HG02840 (cell line): ENCODE measurements around the gene SNAP47.
A peak's percentile ranks its signal among the peaks of the same experiment; 100 is the strongest.

Source experiments
- ATAC-seq: cut with Tn5 transposase; IDR thresholded peaks from one replicate; pipeline ENCODE4 v1.9.1; 2021; ENCODE audit warnings: mild to moderate bottlenecking, moderate library complexity, moderate number of reproducible peaks; ENCODE audit not compliant: unreplicated experiment, low FRiP score

SNAP47 gene

GRCh38 chr1:227731696-227732585 lies 3.3 kb upstream of the SNAP47 start:
- ATAC-seq = no peak

GRCh38 chr1:227732586-227733308 lies 2.5 kb upstream of the SNAP47 start:
- no peak for ATAC-seq

- no peak for ATAC-seq
Observed at GRCh38 chr1:227733309-227733705, 1.9 kb upstream of the SNAP47 start.

GRCh38 chr1:227733751-227734545 lies 1.3 kb upstream of the SNAP47 start:
- no peak for ATAC-seq

- ATAC-seq = peak; percentile 2
Observed at GRCh38 chr1:227734546-227734855, 734 bp upstream of the SNAP47 start.

GRCh38 chr1:227735539-227736285 lies 477 bp downstream of the SNAP47 start:
- no peak for ATAC-seq

GRCh38 chr1:227736814-227737432 lies 1.7 kb downstream of the SNAP47 start:
- no peak for ATAC-seq

- no peak for ATAC-seq
Observed at GRCh38 chr1:227738820-227739219, 3.6 kb downstream of the SNAP47 start.

GRCh38 chr1:227739636-227740035 lies 4.4 kb downstream of the SNAP47 start:
- ATAC-seq = no peak

- no peak for ATAC-seq
Observed at GRCh38 chr1:227740401-227740960, 5.2 kb downstream of the SNAP47 start.

- no peak for ATAC-seq
Observed at GRCh38 chr1:227741166-227741870, 6.1 kb downstream of the SNAP47 start.

- no peak for ATAC-seq
Observed at GRCh38 chr1:227742738-227743715, 7.8 kb downstream of the SNAP47 start.

- no peak for ATAC-seq
Observed at GRCh38 chr1:227744668-227745067, 9.4 kb downstream of the SNAP47 start.

- no peak for ATAC-seq
Observed at GRCh38 chr1:227745568-227746265, 10.5 kb downstream of the SNAP47 start.

GRCh38 chr1:227746676-227747075 lies 11.4 kb downstream of the SNAP47 start:
- ATAC-seq = no peak

- no peak for ATAC-seq
Observed at GRCh38 chr1:227747382-227747781, 12.1 kb downstream of the SNAP47 start.

GRCh38 chr1:227747948-227748495 lies 12.8 kb downstream of the SNAP47 start:
- no peak for ATAC-seq
